WTC11 (cell line): ENCODE data around the gene ERBB2. TPM values are rescaled to one million over a fixed set of nuclear protein-coding genes. Genes with fewer than 3 reads are reported as not detected.
A peak's percentile ranks its signal among the peaks of the same experiment; 100 is the strongest.

Source experiments
- ATAC-seq: fragments of 200-7000 bp; cut with Tn5 transposase; 2 replicates; pipeline ENCODE4 v1.10.0; 2021; ENCODE audit warnings: mild to moderate bottlenecking, moderate library complexity
- CTCF ChIA-PET: fragments of 300-600 bp; sonication (Branson Sonifier 250); formaldehyde crosslinking; loops from one replicate; lab custom pipeline; 2021; ENCODE audit warnings: antibody characterized with exemption; lab: Charles Lee
- POLR2A ChIA-PET: fragments of 350-600 bp; sonication (Branson Sonifier 250); formaldehyde crosslinking; loops from one replicate; lab custom pipeline; 2021; ENCODE audit warnings: antibody characterized with exemption; lab: Charles Lee
- DNase-seq: peaks from one replicate; pipeline ENCODE4 v3.0.0; 2021; ENCODE audit warnings: low spot score
- H3K27ac Mint-ChIP-seq: 2 replicates; pipeline ENCODE4 v1.8.0; 2021; ENCODE audit warnings: mixed read lengths
- H3K27me3 Mint-ChIP-seq: 2 replicates; pipeline ENCODE4 v1.8.0; 2021; ENCODE audit warnings: low read depth, mild to moderate bottlenecking, moderate library complexity, mixed read lengths
- H3K36me3 Mint-ChIP-seq: 2 replicates; pipeline ENCODE4 v1.8.0; 2021; ENCODE audit warnings: mixed read lengths
- H3K4me1 Mint-ChIP-seq: 2 replicates; pipeline ENCODE4 v1.8.0; 2022; ENCODE audit warnings: mixed read lengths
- H3K4me3 Mint-ChIP-seq: 2 replicates; pipeline ENCODE4 v1.8.0; 2021; ENCODE audit warnings: mild to moderate bottlenecking, moderate library complexity, mixed read lengths
- H3K9me3 Mint-ChIP-seq: 2 replicates; pipeline ENCODE4 v1.8.0; 2021; ENCODE audit warnings: mixed read lengths
- ATF2 ChIP-seq: sonication (generic); formaldehyde crosslinking; IDR thresholded peaks from 2 replicates; pipeline ENCODE4 v1.8.1; 2022; ENCODE audit warnings: low read depth, missing genetic modification reagents, borderline replicate concordance
- CREM ChIP-seq: sonication (generic); formaldehyde crosslinking; IDR thresholded peaks from 2 replicates; pipeline ENCODE4 v1.8.1; 2022; ENCODE audit warnings: mild to moderate bottlenecking, missing genetic modification reagents, moderate library complexity
- ELF4 ChIP-seq: sonication (generic); formaldehyde crosslinking; IDR thresholded peaks from 2 replicates; pipeline ENCODE4 v1.8.1; 2022; ENCODE audit warnings: low read depth, mild to moderate bottlenecking, moderate library complexity, missing genetic modification reagents
- ETV6 ChIP-seq: sonication (generic); formaldehyde crosslinking; IDR thresholded peaks from 2 replicates; pipeline ENCODE4 v1.8.1; 2022; ENCODE audit warnings: mild to moderate bottlenecking, missing genetic modification reagents
- IRF1 ChIP-seq: sonication (generic); formaldehyde crosslinking; IDR thresholded peaks from 2 replicates; pipeline ENCODE4 v1.8.0; 2023; ENCODE audit warnings: missing genetic modification reagents
- KAT7 ChIP-seq: sonication (generic); formaldehyde crosslinking; IDR thresholded peaks from 2 replicates; pipeline ENCODE4 v1.8.1; 2023; ENCODE audit warnings: missing genetic modification reagents, mild to moderate bottlenecking, borderline replicate concordance
- NR2C2 ChIP-seq: sonication (generic); formaldehyde crosslinking; IDR thresholded peaks from 2 replicates; pipeline ENCODE4 v1.8.0; 2022; ENCODE audit warnings: mild to moderate bottlenecking, missing genetic modification reagents
- RELA ChIP-seq: sonication (generic); formaldehyde crosslinking; IDR thresholded peaks from 2 replicates; pipeline ENCODE4 v1.8.1; 2022; ENCODE audit warnings: missing genetic modification reagents, mild to moderate bottlenecking, borderline replicate concordance
- RORB ChIP-seq: fragments of 250-450 bp; sonication (Bioruptor Pico); IDR thresholded peaks from 2 replicates; pipeline ENCODE4 v1.9.0; 2021; ENCODE audit warnings: mild to moderate bottlenecking
- TP53 ChIP-seq: sonication (generic); formaldehyde crosslinking; IDR thresholded peaks from 2 replicates; pipeline ENCODE4 v1.8.1; 2023; ENCODE audit warnings: mild to moderate bottlenecking, missing genetic modification reagents
- USF1 ChIP-seq: sonication (generic); formaldehyde crosslinking; IDR thresholded peaks from 2 replicates; pipeline ENCODE4 v1.8.0; 2022; ENCODE audit warnings: mild to moderate bottlenecking, missing genetic modification reagents
- ZNF263 ChIP-seq: sonication (generic); formaldehyde crosslinking; IDR thresholded peaks from 2 replicates; pipeline ENCODE4 v1.8.1; 2022; ENCODE audit warnings: low read depth, mild to moderate bottlenecking, moderate library complexity, missing genetic modification reagents
- total RNA-seq: library from RNA; stranded (reverse); gene quantifications from 3 replicates; pipeline ENCODE4 v1.2.3, GENCODE V29; 2021
- TF ChIP-seq, protein P1 (sequence below): sonication (generic); formaldehyde crosslinking; IDR thresholded peaks from 2 replicates; pipeline ENCODE4 v1.8.1; 2023; ENCODE audit warnings: mild to moderate bottlenecking, missing genetic modification reagents, borderline replicate concordance
- TF ChIP-seq, protein P2 (sequence below): sonication (generic); formaldehyde crosslinking; IDR thresholded peaks from 2 replicates; pipeline ENCODE4 v1.8.0; 2022; ENCODE audit warnings: missing genetic modification reagents
- TF ChIP-seq, protein P3 (sequence below): sonication (generic); formaldehyde crosslinking; IDR thresholded peaks from 2 replicates; pipeline ENCODE4 v1.8.1; 2022; ENCODE audit warnings: mild to moderate bottlenecking, moderate library complexity, missing genetic modification reagents
- TF ChIP-seq, protein P4 (sequence below): sonication (generic); formaldehyde crosslinking; IDR thresholded peaks from 2 replicates; pipeline ENCODE4 v1.8.1; 2023; ENCODE audit warnings: mild to moderate bottlenecking, missing genetic modification reagents

ERBB2 gene
- total RNA-seq, 1 experiment from 2014 or later: 209 TPM

DNA sequence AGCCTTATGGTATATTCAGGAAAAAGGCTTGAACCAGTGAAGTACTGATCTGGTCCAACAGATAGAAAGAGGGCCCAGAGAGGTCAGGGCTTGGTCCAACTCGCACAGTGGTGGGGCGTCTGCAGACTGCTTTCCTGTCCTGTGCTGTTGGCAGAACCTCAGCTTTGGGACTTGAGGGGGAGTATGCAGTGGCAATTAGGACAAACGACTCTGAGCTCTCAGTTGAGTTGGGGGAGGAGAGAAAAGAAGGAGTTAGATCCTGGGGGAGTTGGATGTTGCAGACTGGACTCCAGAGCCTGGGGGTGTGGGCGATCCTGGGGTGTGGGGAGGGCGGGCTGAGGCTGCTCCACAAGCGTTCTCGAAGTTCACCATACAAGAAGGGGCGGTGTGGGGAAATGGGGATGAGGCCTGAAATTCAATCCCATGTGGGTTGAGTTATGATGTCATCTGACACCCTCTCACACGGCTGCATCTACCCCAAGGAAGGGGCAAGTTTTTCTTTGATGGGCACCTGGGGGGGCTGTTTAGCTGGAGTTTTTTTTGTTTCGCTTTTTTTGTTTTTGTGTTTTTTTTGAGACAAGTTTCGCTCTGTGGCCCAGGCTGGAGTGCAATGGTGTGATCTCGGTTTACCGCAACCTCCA is 52.5 kb downstream of the ERBB2 start:
- ChIA-PET CTCF (interaction anchor here (0.6 to 9.2 kb wide), 10 partner anchors 23 to 167 kb away, joined by 3 to 130 read pairs (median 4); partner anchors contain the start of genes MIEN1 and PNMT), POLR2A (interaction anchor here (0.6 to 3.1 kb wide), 3 partner anchors 13 to 22 kb away, joined by 3 to 10 read pairs (median 3); partner anchors contain the start of gene MIEN1)
- H3K4me1 Mint-ChIP-seq: peaks cover 62% of the 10 kb centered on the region
- H3K9me3 Mint-ChIP-seq: no peaks in the 10 kb centered on the region
- DNase-seq: no peak
- peak overlapping the region; percentile 89 for H3K27ac Mint-ChIP-seq
- no peak for ATAC-seq
- peaks cover 16% of the 10 kb centered on the region for H3K27me3 Mint-ChIP-seq
- TF ChIP-seq, protein P1, sequence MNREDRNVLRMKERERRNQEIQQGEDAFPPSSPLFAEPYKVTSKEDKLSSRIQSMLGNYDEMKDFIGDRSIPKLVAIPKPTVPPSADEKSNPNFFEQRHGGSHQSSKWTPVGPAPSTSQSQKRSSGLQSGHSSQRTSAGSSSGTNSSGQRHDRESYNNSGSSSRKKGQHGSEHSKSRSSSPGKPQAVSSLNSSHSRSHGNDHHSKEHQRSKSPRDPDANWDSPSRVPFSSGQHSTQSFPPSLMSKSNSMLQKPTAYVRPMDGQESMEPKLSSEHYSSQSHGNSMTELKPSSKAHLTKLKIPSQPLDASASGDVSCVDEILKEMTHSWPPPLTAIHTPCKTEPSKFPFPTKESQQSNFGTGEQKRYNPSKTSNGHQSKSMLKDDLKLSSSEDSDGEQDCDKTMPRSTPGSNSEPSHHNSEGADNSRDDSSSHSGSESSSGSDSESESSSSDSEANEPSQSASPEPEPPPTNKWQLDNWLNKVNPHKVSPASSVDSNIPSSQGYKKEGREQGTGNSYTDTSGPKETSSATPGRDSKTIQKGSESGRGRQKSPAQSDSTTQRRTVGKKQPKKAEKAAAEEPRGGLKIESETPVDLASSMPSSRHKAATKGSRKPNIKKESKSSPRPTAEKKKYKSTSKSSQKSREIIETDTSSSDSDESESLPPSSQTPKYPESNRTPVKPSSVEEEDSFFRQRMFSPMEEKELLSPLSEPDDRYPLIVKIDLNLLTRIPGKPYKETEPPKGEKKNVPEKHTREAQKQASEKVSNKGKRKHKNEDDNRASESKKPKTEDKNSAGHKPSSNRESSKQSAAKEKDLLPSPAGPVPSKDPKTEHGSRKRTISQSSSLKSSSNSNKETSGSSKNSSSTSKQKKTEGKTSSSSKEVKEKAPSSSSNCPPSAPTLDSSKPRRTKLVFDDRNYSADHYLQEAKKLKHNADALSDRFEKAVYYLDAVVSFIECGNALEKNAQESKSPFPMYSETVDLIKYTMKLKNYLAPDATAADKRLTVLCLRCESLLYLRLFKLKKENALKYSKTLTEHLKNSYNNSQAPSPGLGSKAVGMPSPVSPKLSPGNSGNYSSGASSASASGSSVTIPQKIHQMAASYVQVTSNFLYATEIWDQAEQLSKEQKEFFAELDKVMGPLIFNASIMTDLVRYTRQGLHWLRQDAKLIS (CRISPR knock-in tag): no peak
- no peak for TF ChIP-seq KAT7 (CRISPR knock-in tag)
- no peak for TF ChIP-seq RORB
- no peak for TF ChIP-seq CREM
- TF ChIP-seq, protein P2, sequence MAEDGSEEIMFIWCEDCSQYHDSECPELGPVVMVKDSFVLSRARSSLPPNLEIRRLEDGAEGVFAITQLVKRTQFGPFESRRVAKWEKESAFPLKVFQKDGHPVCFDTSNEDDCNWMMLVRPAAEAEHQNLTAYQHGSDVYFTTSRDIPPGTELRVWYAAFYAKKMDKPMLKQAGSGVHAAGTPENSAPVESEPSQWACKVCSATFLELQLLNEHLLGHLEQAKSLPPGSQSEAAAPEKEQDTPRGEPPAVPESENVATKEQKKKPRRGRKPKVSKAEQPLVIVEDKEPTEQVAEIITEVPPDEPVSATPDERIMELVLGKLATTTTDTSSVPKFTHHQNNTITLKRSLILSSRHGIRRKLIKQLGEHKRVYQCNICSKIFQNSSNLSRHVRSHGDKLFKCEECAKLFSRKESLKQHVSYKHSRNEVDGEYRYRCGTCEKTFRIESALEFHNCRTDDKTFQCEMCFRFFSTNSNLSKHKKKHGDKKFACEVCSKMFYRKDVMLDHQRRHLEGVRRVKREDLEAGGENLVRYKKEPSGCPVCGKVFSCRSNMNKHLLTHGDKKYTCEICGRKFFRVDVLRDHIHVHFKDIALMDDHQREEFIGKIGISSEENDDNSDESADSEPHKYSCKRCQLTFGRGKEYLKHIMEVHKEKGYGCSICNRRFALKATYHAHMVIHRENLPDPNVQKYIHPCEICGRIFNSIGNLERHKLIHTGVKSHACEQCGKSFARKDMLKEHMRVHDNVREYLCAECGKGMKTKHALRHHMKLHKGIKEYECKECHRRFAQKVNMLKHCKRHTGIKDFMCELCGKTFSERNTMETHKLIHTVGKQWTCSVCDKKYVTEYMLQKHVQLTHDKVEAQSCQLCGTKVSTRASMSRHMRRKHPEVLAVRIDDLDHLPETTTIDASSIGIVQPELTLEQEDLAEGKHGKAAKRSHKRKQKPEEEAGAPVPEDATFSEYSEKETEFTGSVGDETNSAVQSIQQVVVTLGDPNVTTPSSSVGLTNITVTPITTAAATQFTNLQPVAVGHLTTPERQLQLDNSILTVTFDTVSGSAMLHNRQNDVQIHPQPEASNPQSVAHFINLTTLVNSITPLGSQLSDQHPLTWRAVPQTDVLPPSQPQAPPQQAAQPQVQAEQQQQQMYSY (CRISPR knock-in tag): peak; percentile 77
- TF ChIP-seq, protein P3, sequence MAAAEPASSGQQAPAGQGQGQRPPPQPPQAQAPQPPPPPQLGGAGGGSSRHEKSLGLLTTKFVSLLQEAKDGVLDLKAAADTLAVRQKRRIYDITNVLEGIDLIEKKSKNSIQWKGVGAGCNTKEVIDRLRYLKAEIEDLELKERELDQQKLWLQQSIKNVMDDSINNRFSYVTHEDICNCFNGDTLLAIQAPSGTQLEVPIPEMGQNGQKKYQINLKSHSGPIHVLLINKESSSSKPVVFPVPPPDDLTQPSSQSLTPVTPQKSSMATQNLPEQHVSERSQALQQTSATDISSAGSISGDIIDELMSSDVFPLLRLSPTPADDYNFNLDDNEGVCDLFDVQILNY: no peak
- no peak for TF ChIP-seq ATF2 (CRISPR knock-in tag)
- TF ChIP-seq RELA (CRISPR knock-in tag): no peak
- TF ChIP-seq, protein P4, sequence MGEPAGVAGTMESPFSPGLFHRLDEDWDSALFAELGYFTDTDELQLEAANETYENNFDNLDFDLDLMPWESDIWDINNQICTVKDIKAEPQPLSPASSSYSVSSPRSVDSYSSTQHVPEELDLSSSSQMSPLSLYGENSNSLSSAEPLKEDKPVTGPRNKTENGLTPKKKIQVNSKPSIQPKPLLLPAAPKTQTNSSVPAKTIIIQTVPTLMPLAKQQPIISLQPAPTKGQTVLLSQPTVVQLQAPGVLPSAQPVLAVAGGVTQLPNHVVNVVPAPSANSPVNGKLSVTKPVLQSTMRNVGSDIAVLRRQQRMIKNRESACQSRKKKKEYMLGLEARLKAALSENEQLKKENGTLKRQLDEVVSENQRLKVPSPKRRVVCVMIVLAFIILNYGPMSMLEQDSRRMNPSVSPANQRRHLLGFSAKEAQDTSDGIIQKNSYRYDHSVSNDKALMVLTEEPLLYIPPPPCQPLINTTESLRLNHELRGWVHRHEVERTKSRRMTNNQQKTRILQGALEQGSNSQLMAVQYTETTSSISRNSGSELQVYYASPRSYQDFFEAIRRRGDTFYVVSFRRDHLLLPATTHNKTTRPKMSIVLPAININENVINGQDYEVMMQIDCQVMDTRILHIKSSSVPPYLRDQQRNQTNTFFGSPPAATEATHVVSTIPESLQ (CRISPR knock-in tag): no peak
- no peaks in the 10 kb centered on the region; the same call in 1 of the 2 replicates for H3K36me3 Mint-ChIP-seq
- H3K4me3 Mint-ChIP-seq: peak overlapping the region; percentile 50; the same call in 1 of the 2 replicates

DNA sequence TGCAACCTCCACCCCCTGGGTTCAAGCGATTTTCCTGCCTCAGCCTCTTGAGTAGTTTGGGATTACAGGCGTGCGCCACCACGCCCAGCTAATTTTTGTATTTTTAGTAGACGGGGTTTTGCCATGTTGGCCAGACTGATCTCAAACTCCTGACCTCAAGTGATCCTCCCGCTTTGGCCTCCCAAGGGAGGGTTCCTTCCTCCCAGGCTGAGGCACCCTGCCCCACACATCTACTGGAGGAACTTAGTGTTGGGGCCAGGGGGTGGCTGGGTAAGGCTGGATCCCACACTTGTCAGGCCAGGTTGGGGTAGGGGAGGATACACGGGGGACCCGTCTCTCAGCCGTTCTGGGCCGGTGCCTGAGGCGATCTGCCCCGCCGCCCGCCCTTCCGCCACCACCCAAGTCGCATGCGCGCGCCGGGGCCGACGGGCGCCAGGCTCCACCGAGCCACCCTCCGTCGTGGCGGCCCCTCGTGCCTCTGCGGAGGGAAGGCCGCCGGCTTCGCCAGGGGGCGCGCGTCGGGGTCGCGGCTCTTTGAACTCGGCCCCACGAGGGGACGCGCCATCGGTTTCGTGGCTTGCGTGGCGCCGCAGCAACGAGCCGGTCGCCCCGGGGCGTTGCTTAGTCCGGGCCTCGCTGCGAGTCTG is 53.8 kb downstream of the ERBB2 start:
- Mint-ChIP-seq H3K36me3 (no peaks in the 10 kb centered on the region), H3K27me3 (peaks cover 19% of the 10 kb centered on the region), H3K27ac (no peak overlapping the region), H3K4me3 (peak overlapping the region; percentile 71), H3K4me1 (peaks cover 62% of the 10 kb centered on the region), H3K9me3 (no peaks in the 10 kb centered on the region)
- DNase-seq: peak; percentile 51
- CTCF ChIA-PET: interaction anchor here (0.6 to 9.2 kb wide), 11 partner anchors 11 to 257 kb away, joined by 3 to 130 read pairs (median 3); partner anchors contain the start of genes MIEN1 and PNMT
- ATAC-seq: peak; percentile 22
- POLR2A ChIA-PET: interaction anchor here (3.1 kb wide), 1 partner anchor 14 kb away, joined by 10 read pairs; no protein-coding TSS in a partner anchor
- 0 out of 2 replicates have a peak, but pooled peaks have one; percentile 79 for TF ChIP-seq ELF4 (CRISPR knock-in tag)
- 0 out of 2 replicates have a peak, but pooled peaks have one; percentile 79 for TF ChIP-seq IRF1
- TF ChIP-seq NR2C2 (CRISPR knock-in tag): peak; percentile 56; the same call in 1 of the 2 replicates
- TF ChIP-seq USF1: no peak
- 0 out of 2 replicates have a peak, but pooled peaks have one; percentile 31 for TF ChIP-seq ZNF263
- peak; percentile 82; the same call in 1 of the 2 replicates for TF ChIP-seq RELA (CRISPR knock-in tag)
- peak; percentile 78; the same call in 1 of the 2 replicates for TF ChIP-seq ETV6
- peak; percentile 60; the same call in 1 of the 2 replicates for TF ChIP-seq CREM
- 0 out of 2 replicates have a peak, but pooled peaks have one; percentile 58 for TF ChIP-seq TP53 (CRISPR knock-in tag)
- TF ChIP-seq, protein P3: peak; percentile 61; the same call in 1 of the 2 replicates
